Mucosa of descending colon (tissue), 3 donors: ENCODE measurements around the gene FSTL5. TPM values are rescaled to one million over a fixed set of nuclear protein-coding genes. Genes with fewer than 3 reads are reported as not detected.

ENCODE experiments used
- ATAC-seq: fragments of 200-7000 bp; cut with Tn5 transposase; one replicate; pipeline ENCODE4 v1.9.1; 2020; ENCODE audit warnings: mild to moderate bottlenecking, moderate library complexity
- DNase-seq, 3 donors: peaks; one replicate each; pipeline ENCODE4 v3.0.0-alpha.2; 2020
- H3K36me3 ChIP-seq: fragments of 200-600 bp; one replicate; pipeline ENCODE4 v1.8.0; 2021; ENCODE audit warnings: low read depth, mild to moderate bottlenecking
- H3K4me1 ChIP-seq: fragments of 200-600 bp; one replicate; pipeline ENCODE4 v1.8.0; 2021; ENCODE audit warnings: low read depth, mild to moderate bottlenecking
- H3K4me3 ChIP-seq: fragments of 200-600 bp; one replicate; pipeline ENCODE4 v1.8.0; 2021; ENCODE audit warnings: mild to moderate bottlenecking
- H3K9me3 ChIP-seq: fragments of 200-600 bp; one replicate; pipeline ENCODE4 v1.8.0; 2021; ENCODE audit warnings: mild to moderate bottlenecking
- CTCF ChIP-seq: fragments of 200-600 bp; IDR thresholded peaks from one replicate; pipeline ENCODE4 v1.8.0; 2022; ENCODE audit warnings: antibody characterized with exemption, mild to moderate bottlenecking
- intact Hi-C, 2 donors: fragments of 100-400 bp; cut with DNase I in 1 of 2; cut with micrococcal nuclease in 1 of 2; formaldehyde crosslinking; loops; one replicate each; pipeline versions ENCODE4 v1.11.0 to v1.11.1; 2022; cut with DNase I, micrococcal nuclease
- total RNA-seq, 3 donors: library from RNA; stranded (reverse); fragmentation: NEBNext Ultra II Directional in 2 of 3; extraction: Animal tissue kit (Norgen Biotek cat#: 25700) in 2 of 3; gene quantifications; one replicate each; pipeline versions ENCODE4 v1.2.1 to v1.2.4, GENCODE V29; 2021 to 2023
- donor health status: DM: no; HTN: no; CAD: no; lungs with moderate emphysema.
- donor health status: DM: no; HTN: no; CAD: no.
- donor health status: DM: no; HTN: yes; CAD: no.

Gene FSTL5
- total RNA-seq, 3 donors from 2014 or later: 1.8 TPM; not detected in 2

GRCh38 chr4:161657616-161658015 lies 506.2 kb downstream of the FSTL5 start:
- no peaks in the 10 kb centered on the region for H3K4me1 ChIP-seq
- H3K9me3 ChIP-seq: no peaks in the 10 kb centered on the region
- no peak for TF ChIP-seq CTCF
- no peak overlapping the region for H3K4me3 ChIP-seq
- ATAC-seq (no peak), DNase-seq (no peak)
- H3K36me3 ChIP-seq: no peaks in the 10 kb centered on the region
- intact Hi-C loops: no loop called here

GRCh38 chr4:161656594-161656993 lies 507.2 kb downstream of the FSTL5 start:
- no peaks in the 10 kb centered on the region for H3K36me3 ChIP-seq
- no peak for TF ChIP-seq CTCF
- intact Hi-C loops: no loop called here
- DNase-seq: no peak
- no peaks in the 10 kb centered on the region for H3K4me1 ChIP-seq
- H3K4me3 ChIP-seq: no peak overlapping the region
- no peak for ATAC-seq
- no peaks in the 10 kb centered on the region for H3K9me3 ChIP-seq

- DNase-seq (no peak), ATAC-seq (no peak)
- TF ChIP-seq CTCF: no peak
- intact Hi-C loops: no loop called here
- Histone ChIP-seq H3K4me1 (no peaks in the 10 kb centered on the region), H3K4me3 (no peak overlapping the region), H3K9me3 (no peaks in the 10 kb centered on the region), H3K36me3 (no peaks in the 10 kb centered on the region)
Observed at GRCh38 chr4:161655148-161655547, 508.7 kb downstream of the FSTL5 start.

GRCh38 chr4:161653697-161654096 lies 510.1 kb downstream of the FSTL5 start:
- peaks cover 2% of the 10 kb centered on the region for H3K9me3 ChIP-seq
- TF ChIP-seq CTCF: no peak
- H3K36me3 ChIP-seq: no peaks in the 10 kb centered on the region
- H3K4me1 ChIP-seq: no peaks in the 10 kb centered on the region
- H3K4me3 ChIP-seq: no peak overlapping the region
- ATAC-seq (no peak), DNase-seq (no peak)
- intact Hi-C loops: no loop called here

- DNase-seq (no peak), ATAC-seq (no peak)
- Histone ChIP-seq H3K9me3 (peaks cover 2% of the 10 kb centered on the region), H3K4me1 (no peaks in the 10 kb centered on the region), H3K4me3 (no peak overlapping the region), H3K36me3 (no peaks in the 10 kb centered on the region)
- no peak for TF ChIP-seq CTCF
- intact Hi-C loops: no loop called here
Observed at GRCh38 chr4:161651586-161651985, 512.2 kb downstream of the FSTL5 start.

- no peaks in the 10 kb centered on the region for H3K4me1 ChIP-seq
- H3K36me3 ChIP-seq: no peaks in the 10 kb centered on the region
- intact Hi-C loops: no loop called here
- no peak for DNase-seq
- ATAC-seq: no peak
- no peak overlapping the region for H3K4me3 ChIP-seq
- peaks cover 2% of the 10 kb centered on the region for H3K9me3 ChIP-seq
- no peak for TF ChIP-seq CTCF
Observed at GRCh38 chr4:161650812-161651211, 513.0 kb downstream of the FSTL5 start.
